CD4-positive, alpha-beta T cell treated with Interleukin-15 for 1 hour (primary cell): ENCODE measurements around the gene GNA15.

Experiments used
- DNase-seq: peaks from one replicate; pipeline ENCODE4 v3.0.0-alpha.2; 2020

The GNA15 gene

GRCh38 chr19:3121821-3122511 is 13.9 kb upstream of the GNA15 start:
- DNase-seq, result no peak

GRCh38 chr19:3122512-3122870 is 13.3 kb upstream of the GNA15 start:
- no peak for DNase-seq

DNA sequence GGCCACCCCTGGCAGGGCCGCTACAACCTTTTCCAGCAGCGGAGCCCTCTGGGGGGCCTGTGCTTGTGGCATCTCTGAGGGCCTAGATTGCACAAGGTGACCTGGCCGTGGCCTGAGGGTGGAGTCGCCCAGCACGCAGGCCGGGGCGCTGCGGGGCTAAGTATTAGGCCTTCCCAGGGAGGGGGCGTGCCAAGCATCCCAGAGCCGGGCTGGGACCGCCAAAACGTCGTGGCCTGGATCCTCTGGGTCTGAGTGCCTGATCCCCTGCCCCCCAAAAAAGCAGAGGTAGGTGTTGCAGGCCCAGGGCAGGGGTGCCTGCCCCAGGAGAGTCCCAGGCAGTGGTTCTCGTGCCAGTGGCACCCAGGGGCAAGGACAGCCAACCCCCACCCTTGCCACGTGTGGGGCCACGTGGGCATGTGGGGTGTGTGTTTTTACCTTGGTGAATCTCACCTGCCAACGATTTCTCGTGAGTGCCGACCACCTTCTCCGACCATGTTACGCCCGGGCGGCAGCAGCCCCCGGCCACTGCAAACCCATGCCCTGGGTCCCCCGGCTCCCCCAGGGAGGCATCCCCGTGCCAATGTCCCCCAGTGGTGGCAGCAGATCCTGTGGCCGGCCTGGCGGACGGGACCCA is 12.6 kb upstream of the GNA15 start:
- DNase-seq, result no peak

GRCh38 chr19:3123956-3124355 is 11.9 kb upstream of the GNA15 start:
- DNase-seq, result no peak

DNA sequence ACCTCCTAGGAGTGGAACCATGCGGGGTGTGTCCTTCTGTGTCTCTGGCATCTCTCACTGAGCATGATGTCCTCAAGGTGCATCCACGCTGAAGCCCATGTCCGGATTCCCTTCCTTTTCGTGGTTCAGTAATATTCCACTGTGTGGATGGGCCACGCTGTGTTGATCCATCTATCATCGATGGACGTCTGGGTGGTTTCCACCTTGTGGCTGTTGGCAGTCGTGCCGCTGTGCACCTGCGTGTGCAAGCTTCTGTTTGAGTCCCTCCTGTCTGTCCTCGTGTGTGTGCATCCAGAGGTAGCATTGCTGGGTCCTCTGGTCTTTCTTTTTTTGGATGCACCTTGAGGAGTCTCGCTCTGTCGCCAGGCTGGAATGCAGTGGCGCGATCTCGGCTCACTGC is 11.2 kb upstream of the GNA15 start:
- no peak for DNase-seq

GRCh38 chr19:3125900-3126524 is 9.8 kb upstream of the GNA15 start:
- peak; percentile 53 for DNase-seq

DNA sequence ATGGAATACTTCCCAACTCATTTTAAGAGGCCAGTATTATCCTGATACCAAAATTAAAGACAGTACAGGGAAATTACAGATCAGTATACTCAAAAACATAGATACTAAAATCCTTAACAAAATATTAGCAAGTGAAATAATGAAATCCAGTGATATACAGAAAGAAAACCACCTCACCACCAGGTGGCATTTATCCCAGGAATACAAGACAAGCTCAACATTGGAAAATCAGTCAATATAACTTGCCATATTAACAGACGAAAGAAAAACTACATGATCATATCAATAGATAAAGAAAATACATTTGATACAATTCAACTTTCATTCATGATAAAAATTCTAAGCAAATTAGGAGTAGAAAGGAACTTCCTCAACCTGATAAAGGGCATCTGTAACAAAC is 6.7 kb upstream of the GNA15 start:
- DNase-seq, result no peak

DNA sequence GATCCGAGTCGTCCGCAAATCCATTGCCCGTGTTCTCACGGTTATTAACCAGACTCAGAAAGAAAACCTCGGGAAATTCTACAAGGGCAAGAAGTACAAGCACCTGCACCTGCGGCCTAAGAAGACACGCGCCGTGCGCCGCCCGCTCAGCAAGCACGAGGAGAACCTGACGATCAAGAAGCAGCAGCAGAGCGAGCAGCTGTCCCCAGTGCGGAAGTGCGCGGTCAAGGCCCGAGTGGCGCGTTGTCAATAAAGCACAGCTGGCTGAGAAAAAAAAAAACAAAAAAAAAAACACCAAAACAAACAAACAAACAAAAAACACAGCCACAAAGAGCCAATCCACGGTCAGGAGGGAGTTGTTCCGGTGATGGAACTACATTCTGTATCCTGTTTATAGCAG is 4.7 kb upstream of the GNA15 start:
- no peak for DNase-seq

- DNase-seq, result peak; percentile 89
Measured at GRCh38 chr19:3132971-3133792, 2.7 kb upstream of the GNA15 start.

DNA sequence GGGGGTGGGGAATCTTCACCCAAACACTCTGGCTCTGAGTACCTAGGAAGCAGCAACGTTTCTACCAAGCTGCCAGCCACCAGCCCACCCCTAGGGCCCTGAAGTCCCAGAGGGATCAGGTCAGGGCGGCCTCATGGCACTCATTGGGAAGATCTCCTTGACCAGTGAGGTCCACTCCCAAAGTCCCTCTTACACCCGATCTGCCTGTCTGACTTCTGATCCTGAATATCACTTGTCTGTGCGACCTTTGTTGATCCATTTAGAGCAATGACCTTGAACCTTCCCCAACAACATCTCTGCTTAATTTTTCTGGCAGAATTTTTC is 2.1 kb upstream of the GNA15 start:
- no peak for DNase-seq

GRCh38 chr19:3136684-3137055 is 837 bp downstream of the GNA15 start:
- DNase-seq, result no peak

DNA sequence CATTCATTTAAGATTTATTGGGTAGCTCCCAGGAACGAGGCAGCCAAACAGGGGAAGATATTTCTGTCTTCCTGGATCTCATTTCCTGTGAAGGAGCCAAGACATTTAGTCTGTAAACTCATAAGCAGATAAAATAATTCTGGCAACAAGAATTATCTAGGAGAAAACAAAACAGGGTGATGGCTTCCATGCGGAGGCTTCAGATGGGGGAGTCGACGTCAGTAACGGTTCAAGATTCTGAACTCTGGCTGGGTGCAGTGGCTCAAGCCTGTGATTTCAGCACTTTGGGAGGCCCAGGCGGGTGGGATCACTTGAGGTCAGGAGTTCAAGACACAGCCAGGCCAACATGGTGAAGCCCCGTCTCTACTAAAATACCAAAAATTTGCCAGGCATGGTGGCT is 1.3 kb downstream of the GNA15 start:
- no peak for DNase-seq

DNA sequence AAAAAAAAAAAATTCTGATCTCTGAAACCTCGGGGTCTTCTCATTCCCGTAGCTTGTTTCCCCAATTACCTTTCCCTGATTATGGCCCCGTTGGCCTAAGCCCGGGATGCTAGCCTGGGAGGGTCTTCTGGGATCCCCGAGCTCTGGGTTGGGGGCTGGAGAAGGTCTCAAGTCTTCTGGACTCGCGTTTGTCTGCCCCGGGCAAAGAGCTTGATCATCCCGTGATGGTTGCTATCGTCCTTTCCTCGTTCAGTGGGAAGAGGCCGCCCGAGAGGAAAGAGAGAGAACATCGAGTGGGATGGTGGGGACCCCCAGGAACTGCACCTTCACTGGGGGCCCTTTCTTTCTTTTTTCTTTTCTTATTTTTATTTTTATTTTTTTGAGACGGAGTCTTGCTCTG is 2.4 kb downstream of the GNA15 start:
- no peak for DNase-seq

GRCh38 chr19:3140667-3141038 is 4.8 kb downstream of the GNA15 start:
- DNase-seq, result no peak

- no peak for DNase-seq
Measured at GRCh38 chr19:3142292-3142670, 6.4 kb downstream of the GNA15 start.

GRCh38 chr19:3142781-3143337 is 7.0 kb downstream of the GNA15 start:
- DNase-seq, result peak; percentile 29

DNA sequence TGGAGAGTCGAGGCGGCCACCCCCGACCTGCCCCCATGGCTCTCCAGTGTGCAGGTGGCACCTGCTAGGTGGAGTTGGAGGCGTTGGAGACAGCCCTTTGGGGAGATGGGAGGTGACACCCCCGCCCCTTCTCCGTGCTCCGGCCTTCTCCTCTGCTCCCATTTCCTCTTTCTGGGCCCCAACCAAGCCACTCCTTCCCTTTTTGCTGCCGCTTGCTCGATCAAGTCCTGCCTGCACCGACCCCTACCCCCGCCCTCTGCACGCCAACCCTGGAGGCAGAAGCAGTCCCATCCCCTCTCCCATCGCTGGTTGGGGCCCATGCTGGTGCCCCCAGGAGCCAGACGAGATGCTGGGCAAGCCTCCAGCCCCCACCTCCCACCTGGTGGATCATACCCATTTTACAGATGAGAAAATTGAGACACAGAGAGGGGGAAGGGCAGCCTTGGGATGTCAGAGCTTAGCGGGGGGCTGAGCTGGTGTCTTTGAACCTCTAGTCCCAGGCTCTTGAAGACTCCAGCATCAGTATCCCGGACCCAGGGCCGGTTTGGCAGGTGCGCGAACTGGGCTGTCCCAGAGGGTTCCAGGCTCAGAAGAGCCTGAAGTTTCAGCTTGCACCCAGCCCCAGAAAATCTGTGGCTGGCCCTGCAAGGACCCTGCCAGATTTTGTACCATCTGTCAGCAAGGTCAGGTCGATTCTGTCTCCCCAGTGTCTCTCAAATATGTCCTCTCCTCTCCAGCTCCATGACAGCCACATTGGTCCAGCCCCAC is 10.3 kb downstream of the GNA15 start:
- DNase-seq, result peak; percentile 52

DNA sequence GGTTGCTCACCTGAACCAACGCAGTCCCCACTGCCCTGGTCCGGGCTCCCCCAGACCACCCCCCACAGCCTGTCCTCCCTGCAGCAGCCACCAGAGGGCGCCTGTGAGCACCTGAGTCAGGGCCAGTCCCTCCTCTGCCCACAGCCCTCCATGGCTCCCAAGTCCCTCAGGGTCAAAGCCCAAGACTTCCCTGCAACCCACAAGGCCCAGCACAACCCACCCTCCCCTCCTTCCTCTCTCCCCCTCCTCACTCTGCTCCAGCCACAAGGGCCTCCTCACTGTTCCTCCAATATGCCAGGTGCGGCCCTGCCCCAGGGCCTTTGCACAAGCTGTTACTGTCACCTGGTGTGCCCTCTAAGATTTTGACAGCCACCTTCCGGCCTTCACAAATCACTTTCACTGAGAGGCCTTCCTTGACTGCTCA is 10.9 kb downstream of the GNA15 start:
- peak; percentile 54 for DNase-seq

DNA sequence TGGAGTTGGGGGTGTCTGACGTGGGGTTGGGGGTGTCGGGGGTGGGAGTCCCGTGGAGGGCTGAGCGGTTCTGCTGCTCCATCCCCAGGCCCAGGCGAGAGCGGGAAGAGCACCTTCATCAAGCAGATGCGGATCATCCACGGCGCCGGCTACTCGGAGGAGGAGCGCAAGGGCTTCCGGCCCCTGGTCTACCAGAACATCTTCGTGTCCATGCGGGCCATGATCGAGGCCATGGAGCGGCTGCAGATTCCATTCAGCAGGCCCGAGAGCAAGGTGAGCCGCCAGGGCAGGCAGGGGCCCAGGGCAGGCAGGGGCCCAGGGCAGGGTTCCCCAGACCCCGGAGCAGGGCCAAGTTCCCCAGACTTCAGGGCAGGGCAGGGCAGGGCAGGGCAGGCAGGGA is 12.7 kb downstream of the GNA15 start:
- DNase-seq, result no peak

GRCh38 chr19:3149089-3149488 is 13.3 kb downstream of the GNA15 start:
- DNase-seq, result no peak

DNA sequence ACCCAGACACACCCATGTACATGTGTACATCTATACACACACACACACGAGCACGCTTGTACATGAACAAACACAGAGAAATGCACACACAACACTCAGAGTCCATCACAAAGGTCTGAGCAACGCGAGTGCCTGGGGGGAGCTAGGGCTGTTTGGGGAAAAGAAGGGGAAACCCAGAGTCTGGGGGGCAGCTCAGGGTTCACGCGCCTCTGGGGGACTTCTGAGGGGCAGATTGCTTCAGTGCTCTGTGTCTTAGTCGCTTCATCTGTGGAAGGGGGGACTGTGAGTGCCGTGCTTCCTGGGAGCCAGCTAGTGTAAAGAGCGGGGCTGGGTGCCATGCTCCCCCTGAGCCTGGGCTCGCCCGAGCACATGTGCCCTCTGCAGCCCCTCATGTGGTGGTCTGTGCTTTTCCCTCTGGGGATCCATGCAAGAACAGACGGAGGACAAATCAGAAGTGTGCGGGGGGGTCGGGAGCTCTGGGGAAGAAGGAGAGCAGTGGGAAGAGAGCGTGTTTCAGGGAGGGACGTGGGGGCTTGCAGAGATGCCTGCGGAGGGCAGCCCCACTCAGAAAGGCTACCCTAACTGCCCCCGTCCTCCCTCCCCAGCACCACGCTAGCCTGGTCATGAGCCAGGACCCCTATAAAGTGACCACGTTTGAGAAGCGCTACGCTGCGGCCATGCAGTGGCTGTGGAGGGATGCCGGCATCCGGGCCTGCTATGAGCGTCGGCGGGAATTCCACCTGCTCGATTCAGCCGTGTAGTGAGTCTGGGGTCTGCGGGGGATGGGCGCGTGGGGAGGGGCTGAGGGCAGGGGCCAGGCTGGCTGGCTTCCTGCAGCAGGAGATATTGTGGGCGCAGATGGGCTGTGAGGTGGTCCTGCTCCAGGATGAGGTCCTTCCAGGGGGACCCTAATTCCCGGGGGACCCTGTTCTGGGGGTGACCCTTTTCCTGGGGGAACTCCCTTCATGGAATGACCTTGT is 14.0 kb downstream of the GNA15 start:
- DNase-seq, result no peak
